Measurements from ENCODE around the gene TWF2.

The TWF2 gene

DNA sequence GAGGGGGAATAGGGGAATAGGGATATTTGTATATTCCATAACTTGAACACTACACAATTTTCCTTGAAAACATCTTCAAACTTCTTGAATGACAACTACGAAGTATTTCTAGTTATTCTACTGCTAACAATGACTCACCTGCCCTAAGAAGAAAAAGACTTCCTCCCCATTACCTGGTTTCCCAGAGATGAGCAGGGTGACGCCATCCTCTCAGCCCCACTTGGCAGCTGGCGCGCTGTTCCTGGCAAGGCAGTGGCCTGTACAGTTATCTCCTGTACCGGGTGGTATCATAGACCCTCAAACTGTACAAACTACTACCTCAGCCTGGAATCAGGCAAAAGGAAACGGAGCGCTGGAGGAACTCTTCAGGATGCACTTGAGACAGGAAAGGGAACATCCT, 29.1 kb upstream of the TWF2 start:
- TF ChIP-seq GATA3 (IDR thresholded peaks at IDR 0.05; ENCODE audit: low read depth, low read length) = no peak
- no peak for TF ChIP-seq GATA2 (IDR thresholded peaks at IDR 0.05; ENCODE audit: low read depth, low read length)

DNA sequence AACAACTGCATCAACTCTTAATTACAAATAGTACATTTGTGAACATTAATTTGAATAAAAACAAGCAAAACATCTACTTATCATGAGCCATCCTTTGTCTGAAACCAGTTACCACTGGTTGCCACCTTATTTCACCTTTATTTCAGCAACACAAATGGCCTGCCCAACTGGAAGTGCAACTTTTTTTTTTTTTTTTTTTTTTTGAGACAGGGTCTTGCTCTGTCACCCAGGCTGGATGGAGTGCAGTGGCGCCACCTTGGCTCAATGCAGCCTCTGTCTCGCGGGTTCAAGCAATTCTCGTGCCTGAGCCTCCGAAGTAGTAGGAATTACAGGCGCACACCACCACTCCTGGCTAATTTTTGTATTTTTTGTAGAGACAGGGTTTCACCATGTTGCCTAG, 26.4 kb upstream of the TWF2 start:
- TF ChIP-seq GATA3 (IDR thresholded peaks at IDR 0.05; ENCODE audit: low read depth, low read length) = no peak
- no peak for TF ChIP-seq GATA2 (IDR thresholded peaks at IDR 0.05; ENCODE audit: low read depth, low read length)

DNA sequence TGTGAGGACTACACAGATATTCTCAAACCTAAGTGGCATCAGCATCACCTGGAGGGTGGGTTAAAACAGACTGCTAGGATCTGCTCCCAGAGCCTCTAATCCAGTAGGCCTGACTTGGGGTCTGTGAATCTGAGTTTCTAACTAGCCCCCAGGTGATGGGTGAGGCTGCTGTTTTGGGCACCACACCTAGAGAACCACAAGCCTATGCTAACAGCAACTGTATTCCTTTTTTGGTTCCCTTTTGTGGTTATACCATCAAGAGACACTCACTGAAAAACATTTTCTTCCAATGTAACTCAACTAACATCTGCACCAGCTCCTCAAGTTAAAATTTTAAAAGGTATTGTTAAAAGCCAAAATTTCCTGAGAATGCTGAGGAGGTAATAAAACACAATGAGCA, 23.5 kb upstream of the TWF2 start:
- TF ChIP-seq GATA2 (IDR thresholded peaks at IDR 0.05; ENCODE audit: low read depth, low read length) (no peak), GATA3 (IDR thresholded peaks at IDR 0.05; ENCODE audit: low read depth, low read length) (no peak)

DNA sequence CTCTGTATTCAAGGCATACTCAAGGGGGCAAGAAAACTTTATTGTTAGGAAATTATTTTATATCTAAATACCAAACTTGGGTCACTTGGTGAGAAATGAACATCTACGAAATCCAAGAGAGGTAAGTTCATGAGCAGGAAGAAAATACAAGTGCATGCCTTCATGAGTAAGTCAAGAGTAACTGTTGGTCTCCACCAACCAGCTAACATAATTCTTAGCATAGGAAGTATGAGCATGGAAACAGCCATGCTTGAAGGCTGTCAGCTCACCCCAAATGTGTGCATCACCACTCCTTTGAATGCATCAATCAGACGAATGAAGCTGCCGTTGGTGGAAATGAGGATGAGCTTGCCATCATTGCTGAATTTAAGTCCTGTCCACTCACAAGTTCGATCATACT, 20.5 kb upstream of the TWF2 start:
- no peak for TF ChIP-seq GATA3 (IDR thresholded peaks at IDR 0.05; ENCODE audit: low read depth, low read length)
- TF ChIP-seq GATA2 (IDR thresholded peaks at IDR 0.05; ENCODE audit: low read depth, low read length) = no peak

DNA sequence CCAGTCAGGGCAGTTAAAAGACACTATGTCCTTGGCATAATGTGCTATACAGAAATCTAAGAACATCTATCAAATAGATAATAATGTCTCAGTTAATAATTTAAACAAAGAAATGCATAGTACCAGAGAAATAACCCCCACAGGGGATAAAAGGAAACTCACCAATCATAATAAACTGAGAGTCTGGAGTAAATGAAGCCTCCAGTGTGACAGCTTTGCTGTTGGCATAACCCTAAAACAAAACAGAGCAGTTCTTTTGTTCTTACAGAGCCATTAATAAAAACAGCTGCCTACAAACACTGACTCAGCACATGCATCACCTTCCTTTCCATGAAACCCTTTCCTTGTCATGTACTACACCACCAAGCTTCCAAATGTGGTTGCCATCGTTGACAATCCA, 20.1 kb upstream of the TWF2 start:
- TF ChIP-seq GATA3 (IDR thresholded peaks at IDR 0.05; ENCODE audit: low read depth, low read length) (no peak), GATA2 (IDR thresholded peaks at IDR 0.05; ENCODE audit: low read depth, low read length) (no peak)

DNA sequence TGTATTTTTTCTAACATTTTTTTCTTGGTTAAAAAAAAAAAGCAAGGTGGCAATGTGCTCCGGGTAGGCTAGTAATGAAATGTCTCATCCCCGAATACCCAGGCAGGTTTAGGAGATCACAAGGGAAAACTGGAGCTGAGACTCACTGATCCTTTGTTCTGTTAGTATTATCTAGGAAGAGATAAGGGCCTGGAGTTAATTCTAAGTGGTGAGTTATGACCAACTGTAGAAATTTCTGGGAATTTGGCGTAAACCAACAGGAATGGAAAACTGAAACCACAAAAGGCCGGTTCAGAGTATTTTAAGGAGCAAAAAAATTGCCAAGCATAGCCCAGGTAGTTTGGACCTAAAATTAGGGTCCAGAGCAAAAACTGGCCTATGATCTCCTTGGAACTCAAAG, 19.0 kb upstream of the TWF2 start:
- TF ChIP-seq GATA2 (IDR thresholded peaks at IDR 0.05; ENCODE audit: low read depth, low read length) (no peak), GATA3 (IDR thresholded peaks at IDR 0.05; ENCODE audit: low read depth, low read length) (no peak)

DNA sequence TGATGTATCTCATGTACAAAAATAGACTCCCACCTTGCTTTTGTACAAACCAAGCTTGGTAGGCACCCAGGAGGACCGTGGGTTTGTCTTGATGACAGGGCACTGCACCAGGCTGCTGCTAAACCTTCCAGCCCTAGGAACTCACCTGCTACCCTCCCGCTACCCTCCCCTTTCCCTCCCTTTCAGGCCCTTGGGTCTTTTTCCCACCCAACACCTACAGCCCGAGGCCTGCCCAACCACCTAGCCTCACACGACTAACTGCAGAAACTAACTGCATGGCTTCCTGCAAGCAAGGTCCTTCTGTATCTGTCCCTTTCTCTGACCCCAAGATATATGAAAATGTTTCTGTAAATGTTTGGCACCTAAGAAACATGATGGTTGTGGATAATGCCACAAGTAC, 17.7 kb upstream of the TWF2 start:
- TF ChIP-seq GATA3 (IDR thresholded peaks at IDR 0.05; ENCODE audit: low read depth, low read length) (no peak), GATA2 (IDR thresholded peaks at IDR 0.05; ENCODE audit: low read depth, low read length) (no peak)

DNA sequence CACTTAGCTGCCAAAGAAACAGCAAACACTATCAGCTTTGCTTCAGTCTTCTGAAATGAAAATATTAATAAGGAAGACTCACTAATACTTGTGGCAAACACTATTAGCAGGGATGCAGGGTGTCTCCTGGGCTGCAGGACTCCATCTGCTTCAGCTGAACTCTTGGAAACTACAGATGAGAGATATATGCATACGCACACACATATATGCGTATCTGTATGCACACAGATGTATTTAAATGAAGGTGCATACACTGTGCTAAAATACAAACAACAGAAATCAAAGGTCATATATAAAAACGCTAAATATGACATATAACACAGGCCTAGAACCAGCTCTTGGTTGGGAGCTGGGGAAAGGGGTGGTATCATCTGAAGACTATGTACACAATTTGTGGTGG, 17.2 kb upstream of the TWF2 start:
- no peak for TF ChIP-seq GATA3 (IDR thresholded peaks at IDR 0.05; ENCODE audit: low read depth, low read length)
- no peak for TF ChIP-seq GATA2 (IDR thresholded peaks at IDR 0.05; ENCODE audit: low read depth, low read length)

DNA sequence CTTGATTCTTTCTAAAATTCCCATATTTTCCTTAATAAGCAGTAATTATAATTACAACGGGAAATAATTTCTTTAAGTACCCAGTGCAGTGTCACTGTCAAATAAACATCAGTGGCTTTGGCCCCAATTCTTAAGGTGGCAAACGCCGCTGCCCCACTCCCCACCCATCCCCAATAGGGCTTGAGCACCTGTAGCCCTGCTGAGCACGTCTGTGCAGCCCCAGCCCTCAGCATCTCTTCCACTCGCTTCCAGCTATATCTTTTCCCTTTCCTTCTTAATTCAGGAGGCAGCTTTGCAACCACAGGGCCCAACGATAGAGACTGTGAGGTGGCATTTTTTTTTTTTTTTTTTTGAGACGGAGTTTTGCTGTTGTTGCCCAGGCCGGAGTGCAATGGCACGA, 15.7 kb upstream of the TWF2 start:
- TF ChIP-seq GATA2 (IDR thresholded peaks at IDR 0.05; ENCODE audit: low read depth, low read length) = no peak
- no peak for TF ChIP-seq GATA3 (IDR thresholded peaks at IDR 0.05; ENCODE audit: low read depth, low read length)

DNA sequence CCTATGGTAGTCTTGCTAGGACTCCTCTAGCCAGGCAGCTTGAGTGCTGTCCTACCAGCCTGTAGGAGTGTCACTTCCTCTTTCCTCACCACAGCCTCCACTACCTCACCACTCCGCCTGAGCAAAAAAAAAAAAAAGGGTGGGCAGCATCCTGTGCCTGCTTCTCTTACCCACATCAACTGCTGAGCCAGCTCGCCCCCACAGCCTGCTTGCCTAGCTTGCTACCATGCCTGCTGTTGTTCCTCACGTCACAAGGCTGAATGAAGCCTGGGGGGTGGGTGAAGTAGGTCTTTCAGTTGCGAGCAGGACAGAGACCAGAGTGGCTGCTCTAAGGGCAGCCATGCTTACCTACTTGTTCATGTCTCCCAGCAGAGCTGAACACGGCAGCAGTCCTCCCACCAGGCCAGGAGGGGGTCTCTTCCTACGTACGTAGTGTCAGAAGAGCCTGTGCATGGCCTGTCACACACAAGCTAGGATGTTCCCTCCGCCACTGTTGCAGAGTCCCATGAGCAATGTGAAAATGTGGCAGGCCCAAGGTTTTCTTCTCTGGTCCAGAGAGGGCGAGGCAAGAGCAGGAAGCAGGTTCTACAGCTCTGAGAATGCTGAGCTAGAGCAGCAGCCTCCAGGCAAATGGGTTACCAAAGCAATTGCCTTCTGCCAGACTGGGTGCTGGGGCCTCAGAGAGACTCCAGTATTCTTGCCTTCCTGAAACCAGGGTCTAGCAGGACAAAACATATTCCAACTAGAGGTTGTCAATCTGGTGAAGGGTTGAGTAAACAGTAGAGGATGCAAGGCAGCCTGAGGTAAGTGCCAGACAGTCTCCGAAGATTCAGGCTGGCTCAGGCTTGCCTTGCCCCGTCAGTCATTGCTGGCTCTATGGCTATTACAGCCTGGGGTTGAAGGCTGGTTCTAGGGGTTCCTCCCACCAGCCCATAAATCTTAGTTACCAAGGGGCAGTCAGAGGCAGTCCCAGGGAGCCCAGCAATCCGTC, 14.7 kb upstream of the TWF2 start:
- TF ChIP-seq GATA3 (IDR thresholded peaks at IDR 0.05; ENCODE audit: low read depth, low read length) = no peak
- TF ChIP-seq GATA2 (IDR thresholded peaks at IDR 0.05; ENCODE audit: low read depth, low read length) = no peak

DNA sequence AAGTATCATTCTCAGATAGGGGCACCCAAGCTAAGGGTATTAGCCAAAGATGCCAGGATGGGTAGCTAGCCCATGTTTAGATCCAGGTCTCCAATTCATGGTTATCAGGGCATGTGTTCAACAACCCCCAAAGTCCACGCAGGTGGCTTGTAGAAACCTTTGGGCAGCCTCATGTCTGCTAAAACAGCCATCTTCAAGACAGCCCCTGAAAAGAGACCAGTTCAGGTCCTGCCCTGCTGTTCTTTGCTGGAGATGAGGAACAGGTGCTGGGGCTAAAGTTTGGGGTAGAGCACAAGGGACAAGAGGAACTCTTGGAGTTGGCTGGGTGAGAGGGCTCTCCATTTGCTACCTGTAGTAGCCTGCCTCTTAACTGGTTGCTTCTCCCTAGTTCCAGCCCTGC, 11.2 kb upstream of the TWF2 start:
- TF ChIP-seq GATA2 (IDR thresholded peaks at IDR 0.05; ENCODE audit: low read depth, low read length) (no peak), GATA3 (IDR thresholded peaks at IDR 0.05; ENCODE audit: low read depth, low read length) (no peak)

DNA sequence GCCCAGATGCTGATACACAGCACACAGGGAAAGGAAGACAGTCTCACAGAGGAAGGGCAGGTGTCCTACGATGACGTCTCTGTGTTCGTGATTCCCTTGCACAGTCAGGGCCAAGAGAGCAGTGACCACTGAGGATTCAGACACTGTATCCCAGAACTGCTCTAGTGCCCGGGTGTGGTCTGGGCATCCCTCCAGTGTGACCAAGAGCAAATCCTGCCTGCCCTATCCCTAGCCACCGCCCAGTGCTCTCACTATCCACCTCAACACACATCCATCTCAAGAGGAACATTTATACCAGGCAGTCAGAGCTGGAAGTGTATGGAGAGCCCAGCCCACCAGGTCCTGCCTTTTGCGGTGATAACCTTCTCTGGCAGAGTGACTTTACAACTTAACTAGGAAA, 10.7 kb upstream of the TWF2 start:
- TF ChIP-seq GATA3 (IDR thresholded peaks at IDR 0.05; ENCODE audit: low read depth, low read length) = no peak
- no peak for TF ChIP-seq GATA2 (IDR thresholded peaks at IDR 0.05; ENCODE audit: low read depth, low read length)

DNA sequence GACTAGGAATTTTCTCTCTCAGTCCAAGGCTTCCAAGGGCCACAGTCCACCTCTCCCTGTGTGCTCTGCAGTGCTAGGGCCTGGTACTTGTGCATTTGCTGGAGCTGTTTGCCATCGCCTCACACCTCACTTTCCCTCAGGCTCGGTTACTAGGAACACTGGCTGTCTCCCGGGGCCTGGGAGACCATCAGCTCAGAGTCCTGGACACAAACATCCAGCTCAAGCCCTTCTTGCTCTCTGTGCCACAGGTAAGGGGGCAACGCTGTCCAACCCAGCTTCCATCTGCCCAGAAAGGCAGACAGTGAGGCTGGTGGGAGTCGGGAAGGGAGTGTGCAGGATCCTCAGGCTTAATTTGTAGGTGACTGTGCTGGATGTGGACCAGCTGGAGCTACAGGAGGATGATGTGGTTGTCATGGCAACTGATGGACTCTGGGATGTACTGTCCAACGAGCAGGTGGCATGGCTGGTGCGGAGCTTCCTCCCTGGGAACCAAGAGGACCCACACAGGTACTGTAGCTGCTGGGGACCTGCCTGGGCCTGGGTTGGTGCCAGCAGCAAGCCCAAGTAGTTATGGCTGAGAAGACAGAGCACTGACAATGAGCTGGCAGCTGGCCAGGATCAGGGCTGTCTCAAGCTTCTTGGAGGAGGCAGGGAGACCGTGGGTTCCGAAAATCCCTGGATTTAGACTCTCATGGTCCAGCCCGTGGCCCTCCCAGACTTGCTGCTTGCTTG, 10.0 kb upstream of the TWF2 start:
- TF ChIP-seq GATA2 (IDR thresholded peaks at IDR 0.05; ENCODE audit: low read depth, low read length) (no peak), GATA3 (IDR thresholded peaks at IDR 0.05; ENCODE audit: low read depth, low read length) (no peak)

DNA sequence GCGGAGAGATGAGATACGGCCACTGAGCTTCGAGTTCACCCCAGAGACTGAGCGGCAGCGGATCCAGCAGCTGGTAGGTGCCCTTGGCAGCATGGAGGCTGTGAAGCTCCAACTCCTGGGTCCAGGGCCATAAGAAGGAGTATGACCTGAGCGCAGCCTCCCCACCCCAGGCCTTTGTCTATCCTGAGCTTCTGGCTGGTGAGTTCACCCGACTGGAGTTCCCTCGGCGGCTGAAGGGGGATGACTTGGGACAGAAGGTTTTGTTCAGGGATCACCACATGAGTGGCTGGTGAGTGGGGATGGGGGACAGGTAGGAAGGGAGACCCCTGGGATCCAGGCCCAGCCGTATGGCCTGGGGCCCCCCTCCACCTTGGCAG, 9.2 kb upstream of the TWF2 start:
- no peak for TF ChIP-seq GATA2 (IDR thresholded peaks at IDR 0.05; ENCODE audit: low read depth, low read length)
- TF ChIP-seq GATA3 (IDR thresholded peaks at IDR 0.05; ENCODE audit: low read depth, low read length) = no peak
